22Rv1 (cell line): Measurements from ENCODE around the gene LNX2.

Experiments used
- H3K27ac ChIP-seq: fragments of 450-650 bp; 2 replicates; pipeline ENCODE4 v1.5.1; 2017
- CTCF ChIP-seq: fragments of 450-650 bp; IDR thresholded peaks from 2 replicates; pipeline ENCODE4 v1.5.1; 2017; ENCODE audit warnings: mild to moderate bottlenecking
- ZFX ChIP-seq: fragments of 450-650 bp; IDR thresholded peaks from 2 replicates; pipeline ENCODE4 v1.6.1; 2017; ENCODE audit warnings: antibody characterized with exemption, borderline replicate concordance

LNX2 gene

GRCh38 chr13:27570906-27571305 lies 49.4 kb downstream of the LNX2 start:
- TF ChIP-seq CTCF (no peak), ZFX (no peak)
- H3K27ac ChIP-seq: no peak overlapping the region

DNA sequence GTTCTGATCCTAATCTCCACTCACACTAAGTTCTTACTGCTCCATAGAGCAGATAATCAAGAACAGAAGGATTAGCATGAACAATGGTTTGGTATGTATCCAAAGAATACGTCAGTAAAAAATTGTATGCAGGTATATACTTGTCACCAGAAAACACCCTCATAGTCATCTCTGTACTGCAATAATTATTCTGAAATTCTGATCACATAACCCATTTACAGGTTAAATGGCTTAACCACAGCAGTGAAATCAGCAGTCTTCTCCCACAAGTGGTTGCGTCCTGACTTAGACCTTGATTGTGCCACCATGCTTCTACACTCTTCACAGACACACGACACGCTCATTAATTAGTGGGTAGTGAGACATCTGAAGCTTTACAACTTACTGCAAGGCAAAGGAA lies 50.9 kb downstream of the LNX2 start:
- TF ChIP-seq ZFX (no peak), CTCF (no peak)
- H3K27ac ChIP-seq: no peak overlapping the region

GRCh38 chr13:27565818-27566217 lies 54.5 kb downstream of the LNX2 start:
- no peak overlapping the region for H3K27ac ChIP-seq
- TF ChIP-seq CTCF (no peak), ZFX (no peak)

DNA sequence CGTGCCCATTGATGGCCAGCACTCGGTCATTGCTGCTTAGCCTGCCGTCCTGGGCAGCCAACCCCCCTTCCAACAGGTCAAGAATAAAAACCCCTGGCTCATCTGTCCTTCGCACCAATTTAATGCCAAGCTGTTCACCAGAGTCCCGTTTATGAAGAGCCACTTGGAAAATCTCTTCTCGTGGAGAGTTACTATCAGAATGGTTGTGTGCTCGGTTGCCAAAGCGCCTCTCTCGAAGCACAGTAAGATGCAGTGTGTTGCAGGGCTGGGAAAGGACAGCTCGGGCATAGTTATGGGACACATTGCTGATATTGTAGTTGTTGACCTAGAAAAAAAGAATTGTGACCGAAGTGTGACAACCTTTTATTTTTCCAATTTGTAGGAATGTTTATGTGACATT lies 57.9 kb downstream of the LNX2 start:
- no peak for TF ChIP-seq ZFX
- TF ChIP-seq CTCF: no peak
- H3K27ac ChIP-seq: no peak overlapping the region

- no peak overlapping the region for H3K27ac ChIP-seq
- no peak for TF ChIP-seq CTCF
- TF ChIP-seq ZFX: no peak
These were observed 60.6 kb downstream of the LNX2 start for GRCh38 chr13:27559719-27560118.

DNA sequence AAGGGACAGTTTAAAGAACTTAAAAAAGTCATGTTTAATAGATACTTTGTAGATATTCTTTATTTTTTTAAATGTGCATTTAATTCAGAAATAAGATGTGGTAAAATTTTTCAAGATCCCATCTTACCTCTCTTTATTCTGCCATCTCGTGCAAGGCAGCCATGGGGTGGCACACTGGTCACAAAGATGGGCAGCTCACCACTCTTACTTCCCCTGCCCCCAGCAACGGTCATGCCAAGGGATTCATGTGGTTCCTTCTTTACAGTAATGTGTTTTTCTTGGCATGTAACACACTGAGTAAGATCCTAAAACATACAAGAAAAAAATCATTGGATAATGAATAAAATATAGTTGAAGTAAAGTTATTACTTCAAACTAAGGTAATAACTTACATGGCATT lies 64.2 kb downstream of the LNX2 start:
- TF ChIP-seq CTCF (no peak), ZFX (no peak)
- no peak overlapping the region for H3K27ac ChIP-seq

DNA sequence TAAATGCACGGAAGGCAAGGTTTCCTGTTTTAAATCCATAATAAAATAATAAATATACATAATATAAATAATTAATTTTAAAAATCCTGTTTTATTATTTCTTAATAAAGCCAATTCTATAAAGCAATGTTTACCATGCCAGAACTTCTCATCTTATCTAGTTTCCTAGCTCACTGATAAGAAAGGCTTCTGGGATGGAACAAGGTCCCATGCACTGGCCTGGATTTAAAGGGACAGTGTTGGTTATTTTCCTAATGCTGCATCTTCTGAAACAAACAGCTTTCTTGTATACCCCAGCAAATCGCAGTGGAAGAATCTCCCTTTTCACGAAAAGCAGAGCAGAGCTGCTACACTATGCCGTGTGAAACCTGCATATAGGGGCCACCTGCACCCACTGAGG lies 68.8 kb downstream of the LNX2 start:
- no peak overlapping the region for H3K27ac ChIP-seq
- TF ChIP-seq ZFX (no peak), CTCF (no peak)
